Keratinocyte (primary cell): ENCODE measurements around the gene SLC1A3. TPM values are rescaled to one million over a fixed set of nuclear protein-coding genes. Genes with fewer than 3 reads are reported as not detected.

Experiments
- DNase-seq: peaks from one replicate; pipeline ENCODE4 v3.0.0-alpha.2; 2011; ENCODE audit warnings: low read depth, missing footprints, low spot score
- FAIRE-seq: peaks from 2 replicates; lab custom pipeline; 2011; peaks lifted over from hg19 to GRCh38; lab: Jason Lieb, UNC
- H2AFZ ChIP-seq: 2 replicates; pipeline ENCODE4 v1.6.0; 2012; ENCODE audit warnings: low read length, control low read depth, inconsistent platforms; ENCODE audit not compliant: control insufficient read depth
- H3K27ac ChIP-seq: 2 replicates; pipeline ENCODE4 v1.5.1; 2011; ENCODE audit warnings: low read length; ENCODE audit not compliant: control insufficient read depth, insufficient read depth
- H3K27me3 ChIP-seq: 3 replicates; pipeline ENCODE4 v1.6.0; 2011; ENCODE audit warnings: low read length; ENCODE audit not compliant: control insufficient read depth, insufficient read depth; ENCODE audit errors: extremely low read depth
- H3K36me3 ChIP-seq, 2 experiments: 2 replicates in 1 of 2; 3 replicates in 1 of 2; pipeline ENCODE4 v1.5.1; 2011; ENCODE audit warnings: low read length in 2 of 2, mild to moderate bottlenecking in 1 of 2; ENCODE audit not compliant: control insufficient read depth in 2 of 2, insufficient read depth in 2 of 2; ENCODE audit errors: extremely low read depth in 1 of 2
- H3K4me1 ChIP-seq: 3 replicates; pipeline ENCODE4 v1.5.1; 2011; ENCODE audit warnings: low read length; ENCODE audit not compliant: control insufficient read depth, insufficient read depth; ENCODE audit errors: extremely low read depth
- H3K4me2 ChIP-seq: 3 replicates; pipeline ENCODE4 v1.6.0; 2011; ENCODE audit warnings: low read depth, low read length; ENCODE audit not compliant: control insufficient read depth, insufficient read depth; ENCODE audit errors: extremely low read depth
- H3K4me3 ChIP-seq, 3 experiments: fragments of 200-600 bp in 1 of 3; sonication (generic) in 1 of 3; 2 replicates in 2 of 3; 3 replicates in 1 of 3; pipeline ENCODE4 v1.5.1; 2011 to 2016; ENCODE audit warnings: low read length in 3 of 3, mild to moderate bottlenecking in 3 of 3, control low read depth in 2 of 3, inconsistent platforms in 1 of 3, low read depth in 1 of 3, mixed read lengths in 1 of 3, mixed run types in 1 of 3, moderate library complexity in 1 of 3; ENCODE audit not compliant: control insufficient read depth in 2 of 3, insufficient read depth in 2 of 3; ENCODE audit errors: extremely low read depth in 1 of 3
- H3K79me2 ChIP-seq: 2 replicates; pipeline ENCODE4 v1.6.0; 2012; ENCODE audit warnings: low read length; ENCODE audit not compliant: control insufficient read depth, insufficient read depth
- H3K9ac ChIP-seq: 3 replicates; pipeline ENCODE4 v1.6.0; 2011; ENCODE audit warnings: low read length; ENCODE audit not compliant: control insufficient read depth, insufficient read depth; ENCODE audit errors: extremely low read depth
- H3K9me1 ChIP-seq: 3 replicates; pipeline ENCODE4 v1.6.0; 2011; ENCODE audit warnings: low read length; ENCODE audit not compliant: control insufficient read depth, insufficient read depth; ENCODE audit errors: extremely low read depth
- H3K9me3 ChIP-seq: 2 replicates; pipeline ENCODE4 v1.5.1; 2012; ENCODE audit warnings: low read depth, low read length; ENCODE audit not compliant: control insufficient read depth
- H4K20me1 ChIP-seq: 3 replicates; pipeline ENCODE4 v1.6.0; 2011; ENCODE audit warnings: low read length; ENCODE audit not compliant: control insufficient read depth, insufficient read depth; ENCODE audit errors: extremely low read depth
- CTCF ChIP-seq, 3 experiments: IDR thresholded peaks in 1 of 3; conservative IDR thresholded peaks in 1 of 3; optimal IDR thresholded peaks in 1 of 3; 2 replicates in 2 of 3; 3 replicates in 1 of 3; pipeline versions ENCODE3 to v1.5.1; 2011; ENCODE audit warnings: low read length in 3 of 3, mild to moderate bottlenecking in 3 of 3, moderate library complexity in 2 of 3, control low read depth in 1 of 3, inconsistent platforms in 1 of 3; ENCODE audit not compliant: insufficient read depth in 2 of 3; ENCODE audit errors: extremely low read depth in 1 of 3
- EZH2 ChIP-seq: IDR thresholded peaks from one replicate; pipeline ENCODE4 v1.6.1; 2012; ENCODE audit warnings: inconsistent platforms, mild to moderate bottlenecking, low read length, moderate library complexity
- dilution Hi-C: fragments of 300-500 bp; cut with MboI; formaldehyde crosslinking; loops from one replicate; pipeline ENCODE4 v1.7.0; 2020; ENCODE audit warnings: low sequenced_read_pairs; ENCODE audit not compliant: extremely low pct_ligation_motif_present
- polyA plus RNA-seq, 5 experiments: library from polyadenylated mRNA; depleted of rRNA in 3 of 5; stranded (reverse) in 3 of 5; stranded (forward) in 1 of 5; unstranded in 1 of 5; fragments of >200 nt; gene quantifications; 1 replicate in 1 of 5; 2 replicates in 3 of 5; 3 replicates in 1 of 5; pipeline versions ENCODE4 v1.2.1 to v1.2.3, GENCODE V29; 2011 to 2012; ENCODE audit warnings: missing spikeins in 2 of 5, low read depth in 1 of 5, low replicate concordance in 1 of 5

SLC1A3 gene
- polyA plus RNA-seq, 1 donor (not counting 4 experiments of a cell fraction or from before 2014, with no cell fraction given) = 22.2 TPM

- Histone ChIP-seq H3K27me3 (no peaks in the 10 kb centered on the region), H3K79me2 (no peaks in the 10 kb centered on the region), H3K9ac (no peak overlapping the region), H4K20me1 (no peaks in the 10 kb centered on the region), H3K36me3 (no peaks in the 10 kb centered on the region), H3K4me2 (no peak overlapping the region), H3K4me3 (no peak overlapping the region), H3K4me1 (peaks cover 5% of the 10 kb centered on the region), H3K9me1 (no peaks in the 10 kb centered on the region), H3K27ac (no peak overlapping the region), H2AFZ (no peak overlapping the region), H3K9me3 (no peaks in the 10 kb centered on the region)
- DNase-seq (no peak), FAIRE-seq (no peak)
- TF ChIP-seq EZH2 (no peak), CTCF (optimal IDR thresholded peaks at IDR 0.05 in 1 of 3, IDR thresholded peaks at IDR 0.05 in 1 of 3, conservative IDR thresholded peaks at IDR 0.05 in 1 of 3; ENCODE audit: extremely low read depth in 1 of 3, insufficient read depth in 2 of 3, low read length in 3 of 3) (no peak)
- dilution Hi-C loops = no loop called here
Observed at GRCh38 chr5:36647046-36647445, 40.6 kb downstream of the SLC1A3 start.

- H3K4me1 ChIP-seq = peaks cover 13% of the 10 kb centered on the region
Observed at GRCh38 chr5:36648426-36648825, 42.0 kb downstream of the SLC1A3 start.

More at GRCh38 chr5:36648426-36648825, 42.0 kb downstream of the SLC1A3 start:
- H3K9me1 ChIP-seq = no peaks in the 10 kb centered on the region
- H4K20me1 ChIP-seq = no peaks in the 10 kb centered on the region
- DNase-seq (no peak), FAIRE-seq (no peak)
- no peak overlapping the region for H3K27ac ChIP-seq
- H3K9me3 ChIP-seq = no peaks in the 10 kb centered on the region
- no peaks in the 10 kb centered on the region for H3K27me3 ChIP-seq
- H3K4me2 ChIP-seq = no peak overlapping the region
- no peaks in the 10 kb centered on the region for H3K79me2 ChIP-seq
- dilution Hi-C loops = no loop called here
- no peak overlapping the region for H3K9ac ChIP-seq
- no peak overlapping the region for H3K4me3 ChIP-seq
- TF ChIP-seq CTCF (optimal IDR thresholded peaks at IDR 0.05 in 1 of 3, IDR thresholded peaks at IDR 0.05 in 1 of 3, conservative IDR thresholded peaks at IDR 0.05 in 1 of 3; ENCODE audit: extremely low read depth in 1 of 3, insufficient read depth in 2 of 3, low read length in 3 of 3) (no peak), EZH2 (no peak)
- H3K36me3 ChIP-seq = no peaks in the 10 kb centered on the region
- no peak overlapping the region for H2AFZ ChIP-seq
